ENCODE results near the gene SORCS2.
"Not testable (repeated sequence)": the region's sequence is repeated elsewhere in the genome, so short reads cannot be mapped to it uniquely, and the experiment has no call there.

SORCS2 gene

DNA sequence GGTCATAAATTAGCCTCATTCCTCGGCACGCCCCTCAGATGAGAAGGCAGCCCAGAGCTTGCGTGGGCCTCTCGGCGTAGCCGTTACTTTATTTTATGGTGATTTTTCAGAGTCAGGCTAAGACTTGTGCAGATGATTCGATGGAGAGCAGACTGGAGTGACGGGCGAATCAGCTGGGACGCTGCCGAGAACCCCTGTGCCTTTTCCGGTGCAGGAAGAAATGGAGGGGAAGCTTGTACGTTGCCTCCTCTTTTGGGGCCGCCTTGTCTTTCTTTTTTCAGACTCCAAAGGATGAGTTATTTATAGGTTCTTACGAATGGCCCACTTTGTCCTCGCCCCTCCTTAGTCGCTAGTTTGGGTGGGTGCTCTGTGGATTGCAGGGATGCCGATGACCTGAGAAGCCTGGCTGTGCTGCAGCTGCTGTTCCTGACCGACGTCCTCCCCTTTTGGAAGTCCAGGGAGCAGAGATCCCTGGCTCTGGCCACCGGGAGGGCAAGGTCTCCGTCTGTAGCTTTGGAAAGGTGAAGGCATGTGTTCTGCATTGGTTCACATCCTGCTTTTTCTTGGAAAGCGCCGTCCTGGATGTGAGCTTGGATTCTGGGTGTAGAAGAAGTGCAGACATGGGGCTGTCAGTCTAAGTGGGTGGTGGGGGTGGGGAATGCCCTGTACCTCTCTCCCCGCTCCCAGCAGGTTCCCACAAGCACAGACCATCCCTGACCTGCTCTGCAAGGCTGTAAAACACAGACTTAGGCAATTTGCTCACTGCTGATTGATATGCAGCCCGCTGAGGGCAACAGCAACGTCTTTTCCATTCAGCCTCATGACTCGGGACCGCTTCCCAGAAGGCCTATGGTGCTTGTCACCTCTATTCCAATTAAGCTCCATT, 9.3 kb downstream of the SORCS2 start:
- FAIRE-seq: no peak

DNA sequence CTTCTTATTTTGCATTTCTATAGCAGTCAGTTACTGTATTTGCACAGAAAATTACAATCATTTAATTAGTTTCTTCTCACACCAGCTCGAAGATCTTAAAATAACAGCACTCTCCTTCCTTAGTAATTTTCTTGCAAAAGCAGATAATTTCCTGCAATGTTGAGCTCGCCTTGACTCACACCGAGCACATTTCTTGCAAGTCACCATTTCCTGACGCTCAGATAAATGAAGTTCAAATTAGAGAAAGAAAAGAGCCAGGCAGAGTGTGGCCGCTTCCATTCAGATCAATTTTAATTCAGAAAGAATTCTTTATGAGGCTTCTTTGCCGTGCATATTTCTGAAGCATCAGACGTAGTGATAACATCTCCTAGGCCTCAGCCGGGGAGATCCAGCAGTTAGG, 10.1 kb downstream of the SORCS2 start:
- FAIRE-seq: no peak

DNA sequence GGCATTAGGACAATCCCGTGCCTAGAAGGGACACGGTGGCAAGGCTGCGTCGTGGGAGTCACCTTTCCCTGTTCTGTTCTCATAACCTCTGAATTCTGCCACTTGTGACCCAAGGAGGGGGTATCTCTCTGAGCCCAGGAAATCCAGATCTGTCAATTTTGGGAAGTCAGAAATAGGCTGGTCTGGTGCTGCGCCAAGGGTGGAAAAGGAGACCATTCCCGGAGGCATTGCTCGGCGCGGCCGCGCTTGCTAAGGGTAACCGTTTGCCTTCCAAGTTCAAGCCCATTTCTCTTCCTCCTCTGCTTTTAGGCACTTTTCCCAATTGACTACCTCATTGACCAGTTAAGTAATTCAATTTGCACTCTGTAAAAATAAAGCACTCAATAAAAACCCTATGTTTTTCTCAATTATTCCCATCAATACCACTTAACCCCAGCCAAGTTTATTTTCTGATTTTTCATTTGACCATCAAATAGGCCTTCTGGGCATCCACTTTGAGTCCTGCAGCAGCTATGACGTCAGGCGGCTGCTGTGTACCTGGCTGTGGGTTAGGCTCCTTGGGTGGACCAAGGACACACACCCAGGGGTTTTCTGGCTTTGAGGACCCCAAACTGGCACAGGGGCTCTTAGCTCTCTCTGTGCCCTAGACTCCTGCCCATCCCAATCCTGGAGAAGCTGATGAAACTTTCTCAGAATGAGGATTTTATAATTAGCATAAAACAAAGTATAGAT, 12.5 kb downstream of the SORCS2 start:
- FAIRE-seq: no peak

- no peak for FAIRE-seq
These were observed 14.0 kb downstream of the SORCS2 start for GRCh38 chr4:7206385-7206784.

- no peak for FAIRE-seq
These were observed 14.7 kb downstream of the SORCS2 start for GRCh38 chr4:7206911-7207567.

DNA sequence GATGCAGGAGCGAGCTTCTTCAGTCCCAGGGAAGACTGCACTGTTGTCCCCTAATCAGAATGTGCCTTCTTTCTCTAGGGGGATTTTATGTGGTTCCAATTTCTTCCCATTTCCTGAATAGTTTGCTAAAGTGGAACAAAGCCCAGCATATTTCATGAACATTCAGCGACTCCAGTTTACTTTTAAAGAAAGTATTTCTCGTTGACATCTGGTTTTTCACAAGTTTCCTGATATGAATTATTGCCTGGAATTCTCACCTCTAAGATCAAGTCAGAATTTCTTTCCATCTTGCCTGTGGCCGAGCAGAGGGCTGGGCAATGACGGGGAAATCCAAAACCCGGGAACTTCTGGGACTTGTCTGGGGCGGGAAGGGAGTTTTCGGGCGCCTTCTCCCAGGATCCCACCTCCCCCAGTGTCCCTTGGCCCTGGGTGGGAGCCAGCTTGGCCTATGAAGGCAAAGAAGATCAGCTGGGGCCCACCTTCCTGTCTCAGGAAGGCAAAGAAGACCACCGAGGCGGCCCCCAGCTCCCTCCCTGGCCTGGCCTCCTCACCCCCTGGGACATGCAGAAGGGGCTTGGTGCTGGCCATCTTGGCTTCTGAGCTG, 15.4 kb downstream of the SORCS2 start:
- no peak for FAIRE-seq

- no peak for FAIRE-seq
These were observed 16.4 kb downstream of the SORCS2 start for GRCh38 chr4:7208509-7209451.

GRCh38 chr4:7209699-7210098, 17.4 kb downstream of the SORCS2 start:
- no peak for FAIRE-seq

DNA sequence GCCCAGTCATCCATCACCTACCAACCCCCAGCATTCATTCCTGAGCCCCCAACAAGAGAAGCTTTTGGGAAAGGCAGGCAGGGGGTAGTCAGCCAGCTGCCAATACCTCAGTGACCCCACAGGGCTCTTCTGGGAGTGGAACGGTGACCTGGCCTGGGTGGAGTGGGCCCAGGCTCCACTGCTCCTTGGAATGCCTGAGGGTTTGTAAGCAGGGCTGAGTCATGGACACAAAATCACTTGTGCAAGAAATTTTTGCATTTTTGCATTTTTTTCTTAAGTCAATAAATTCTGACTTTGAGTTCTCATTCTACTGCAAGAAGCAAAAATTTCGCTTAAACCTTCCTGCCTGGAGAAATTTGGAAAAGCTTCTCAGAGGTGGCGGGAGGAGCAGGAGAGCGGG, 18.5 kb downstream of the SORCS2 start:
- FAIRE-seq: no peak

DNA sequence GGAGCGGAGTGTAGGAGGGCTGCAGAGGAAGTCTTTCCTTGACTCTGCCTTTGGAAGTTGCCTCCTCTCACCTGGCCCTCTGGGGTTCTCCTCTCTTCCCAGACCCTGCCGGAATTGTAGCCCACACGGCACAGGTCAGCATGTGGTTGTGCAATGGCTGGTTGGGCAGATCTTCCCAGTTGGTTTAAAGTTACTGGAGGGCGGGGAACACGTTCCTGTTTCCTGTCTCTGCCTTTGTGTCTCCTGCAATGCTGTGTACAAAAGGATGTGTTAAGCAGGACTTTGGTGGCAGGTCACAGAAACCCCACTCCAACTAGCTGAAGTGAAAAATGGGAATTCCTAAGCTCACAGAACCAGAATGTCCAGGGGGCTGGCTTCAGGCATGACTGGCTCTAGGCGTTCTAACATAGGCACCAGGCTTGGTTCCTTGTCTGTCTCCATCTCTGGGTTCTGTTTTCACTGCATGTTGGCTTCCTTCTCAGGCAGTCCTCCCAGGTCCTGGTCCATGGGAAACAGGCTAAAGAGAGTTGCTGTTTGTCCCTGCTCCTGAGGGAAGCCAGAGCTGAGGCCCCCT, 19.9 kb downstream of the SORCS2 start:
- no peak for FAIRE-seq

- FAIRE-seq: no peak
These were observed 20.6 kb downstream of the SORCS2 start for GRCh38 chr4:7212921-7213320.

GRCh38 chr4:7213807-7214206, 21.5 kb downstream of the SORCS2 start:
- no peak for FAIRE-seq

DNA sequence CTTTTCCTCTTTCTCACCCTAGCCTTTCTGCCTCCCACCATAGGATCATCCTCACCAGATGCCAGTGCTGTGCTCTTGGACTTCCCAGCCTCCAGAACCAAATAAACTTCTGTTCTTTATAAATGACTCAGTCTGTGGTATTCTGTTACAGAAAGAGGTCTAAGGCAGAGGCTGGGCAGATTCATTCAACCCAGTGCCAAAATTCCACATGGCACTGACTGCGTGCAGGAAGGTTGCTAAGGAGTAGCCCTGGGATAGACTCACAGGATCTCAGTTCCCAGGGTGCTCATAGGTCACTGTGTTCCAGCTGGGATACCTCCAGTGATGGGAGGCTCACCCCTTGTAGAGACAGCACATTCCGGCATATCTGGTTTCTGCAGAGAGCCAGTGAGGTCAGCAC, 22.0 kb downstream of the SORCS2 start:
- no peak for FAIRE-seq

- not testable (repeated sequence) for FAIRE-seq
These were observed 22.8 kb downstream of the SORCS2 start for GRCh38 chr4:7215187-7215586.

DNA sequence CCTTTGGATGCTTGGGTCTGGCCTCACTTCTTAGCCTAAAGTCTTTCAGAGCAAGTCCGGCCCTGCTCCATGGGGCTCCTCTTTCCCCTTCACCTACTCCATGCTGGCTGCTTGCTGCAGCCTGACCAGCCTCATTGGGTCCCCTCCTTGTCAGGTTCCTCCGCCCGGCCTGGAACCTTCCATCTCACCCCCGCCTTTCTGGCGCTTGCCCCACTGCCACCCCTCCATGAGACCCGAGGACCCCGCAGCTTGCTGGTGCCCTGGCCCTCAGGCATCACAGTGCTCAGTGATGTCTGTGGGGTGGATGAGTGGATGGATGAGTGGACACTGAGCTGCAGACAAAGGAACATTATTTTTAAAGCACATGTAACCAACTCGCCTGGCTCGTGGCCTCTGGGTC, 24.7 kb downstream of the SORCS2 start:
- FAIRE-seq: no peak

DNA sequence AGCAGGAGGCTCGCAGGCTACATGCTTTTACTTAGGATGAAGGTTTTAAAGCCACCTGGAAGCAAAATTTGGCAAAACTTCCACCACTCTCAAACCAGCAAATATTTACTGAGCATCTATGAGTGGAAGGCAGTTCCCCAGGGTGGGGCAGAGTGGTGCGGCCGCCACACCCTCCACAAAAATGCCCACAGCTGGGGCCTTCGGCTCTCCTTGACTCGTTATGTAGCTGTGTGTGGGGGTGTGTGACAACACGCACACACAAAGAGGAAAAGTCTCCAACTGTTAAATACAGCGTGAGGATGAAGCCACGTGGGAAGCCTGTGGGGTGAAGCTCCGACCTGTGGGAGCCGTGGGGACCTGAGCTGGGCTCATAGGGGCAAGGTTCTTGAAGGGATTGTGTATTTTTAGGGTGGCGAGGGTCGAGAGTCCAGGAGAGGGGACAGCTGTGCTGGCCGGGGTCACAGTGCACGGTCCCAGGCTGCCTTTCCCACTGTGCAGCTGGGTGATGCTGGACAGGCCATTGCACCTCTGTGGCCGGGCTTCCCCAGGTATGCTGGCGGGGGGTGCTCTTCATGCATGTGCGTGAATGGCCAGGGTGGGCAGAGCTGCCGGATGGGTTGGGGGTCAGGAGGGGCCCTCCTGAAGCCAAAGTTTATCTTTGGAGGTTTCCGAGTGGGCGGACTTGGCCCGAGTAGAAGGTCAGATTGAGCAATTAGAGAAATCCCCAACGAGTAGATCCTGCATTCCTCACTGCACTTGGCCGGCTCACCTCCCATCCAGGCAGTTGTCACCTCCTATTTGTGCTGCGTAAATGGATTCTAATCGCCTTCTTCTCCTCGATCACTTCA, 25.4 kb downstream of the SORCS2 start:
- no peak for FAIRE-seq

GRCh38 chr4:7218686-7219085, 26.3 kb downstream of the SORCS2 start:
- FAIRE-seq: no peak

GRCh38 chr4:7222521-7222920, 30.2 kb downstream of the SORCS2 start:
- FAIRE-seq: no peak

DNA sequence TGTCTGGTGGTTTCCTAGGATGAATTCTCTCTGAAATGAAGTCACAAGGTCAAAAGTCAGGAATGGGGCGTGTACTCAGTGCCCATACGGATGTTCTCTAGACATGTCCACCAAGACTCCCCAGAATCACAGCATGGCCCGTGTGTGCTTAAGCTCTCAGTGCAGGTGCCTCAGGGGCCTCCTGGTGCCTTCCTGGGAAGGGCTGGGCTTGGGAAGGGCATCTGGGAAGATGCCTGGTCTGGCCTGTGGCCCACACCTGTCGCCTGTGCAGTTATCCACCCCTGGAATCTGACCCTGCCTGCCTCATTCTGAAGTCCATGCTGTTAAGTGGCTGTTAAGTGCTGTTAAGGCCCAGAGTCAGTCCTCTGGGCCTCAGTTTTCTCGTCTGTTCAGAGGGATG, 31.2 kb downstream of the SORCS2 start:
- FAIRE-seq: no peak

GRCh38 chr4:7224001-7224400, 31.7 kb downstream of the SORCS2 start:
- FAIRE-seq: no peak

Data from islet of Langerhans (tissue), 1 donor.